Subcutaneous preadipocyte (primary cell): ENCODE measurements around the gene NEK5. TPM values are rescaled to one million over a fixed set of nuclear protein-coding genes. Genes with fewer than 3 reads are reported as not detected.

Experiments used
- total RNA-seq: library from RNA; depleted of rRNA; stranded (reverse); fragments of >200 nt; gene quantifications from 2 replicates; pipeline ENCODE4 v1.2.3, GENCODE V29; 2012

Gene NEK5
- under 0.01 and 0.37 TPM in 2 replicates for total RNA-seq

DNA sequence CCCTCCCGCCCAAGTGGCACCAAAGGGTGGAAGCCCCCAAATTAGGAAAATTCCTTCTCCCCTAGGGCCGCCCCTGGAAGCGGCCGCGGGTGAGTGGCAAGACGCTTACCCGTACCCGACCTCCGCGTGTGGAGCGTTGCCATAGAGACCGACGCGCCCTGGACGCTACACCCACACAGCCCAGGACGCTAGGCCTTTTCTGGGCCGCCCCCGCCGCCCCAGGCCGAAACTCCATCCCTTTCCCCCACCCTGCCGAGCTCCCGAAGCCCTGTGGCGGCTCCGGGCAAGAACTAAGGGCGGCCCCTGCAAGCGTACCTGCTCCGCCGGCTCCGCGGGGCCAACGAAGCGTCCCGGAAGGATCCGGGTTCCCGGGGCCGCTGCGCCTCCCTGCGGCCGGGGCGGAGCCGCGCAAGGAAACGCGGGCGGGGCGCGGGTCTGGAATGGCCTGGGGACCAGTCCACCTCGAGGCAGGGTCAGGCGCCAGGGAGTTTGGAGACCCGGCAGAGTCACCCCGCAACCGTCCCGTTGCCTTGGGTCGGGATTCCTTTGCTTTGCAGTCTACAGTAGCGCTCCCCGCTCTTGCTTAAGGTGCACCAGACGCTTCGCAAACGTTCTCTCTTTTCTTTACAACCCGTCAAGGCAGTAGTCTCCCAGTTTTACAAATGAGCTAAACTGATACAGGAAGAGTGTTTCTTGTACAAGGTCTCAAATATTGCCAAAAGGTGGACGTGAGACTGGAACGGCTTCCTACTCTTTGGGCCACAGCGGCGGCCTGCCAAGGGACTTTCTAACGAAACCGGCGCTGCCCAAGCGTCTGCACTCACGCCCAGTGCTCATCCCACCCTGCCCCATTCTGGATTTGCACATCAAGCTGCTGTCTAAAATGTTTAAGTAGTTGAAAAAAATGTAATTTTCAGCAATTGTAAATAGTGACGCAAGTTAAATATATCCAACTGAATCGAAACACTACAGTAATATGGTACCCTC is at the start of gene NEK5:
Gene NEK5 (minus strand): TSS at position 360 of the 987 bp plus-strand sequence. CDS start 1,591 bp downstream, outside the sequence.

DNA sequence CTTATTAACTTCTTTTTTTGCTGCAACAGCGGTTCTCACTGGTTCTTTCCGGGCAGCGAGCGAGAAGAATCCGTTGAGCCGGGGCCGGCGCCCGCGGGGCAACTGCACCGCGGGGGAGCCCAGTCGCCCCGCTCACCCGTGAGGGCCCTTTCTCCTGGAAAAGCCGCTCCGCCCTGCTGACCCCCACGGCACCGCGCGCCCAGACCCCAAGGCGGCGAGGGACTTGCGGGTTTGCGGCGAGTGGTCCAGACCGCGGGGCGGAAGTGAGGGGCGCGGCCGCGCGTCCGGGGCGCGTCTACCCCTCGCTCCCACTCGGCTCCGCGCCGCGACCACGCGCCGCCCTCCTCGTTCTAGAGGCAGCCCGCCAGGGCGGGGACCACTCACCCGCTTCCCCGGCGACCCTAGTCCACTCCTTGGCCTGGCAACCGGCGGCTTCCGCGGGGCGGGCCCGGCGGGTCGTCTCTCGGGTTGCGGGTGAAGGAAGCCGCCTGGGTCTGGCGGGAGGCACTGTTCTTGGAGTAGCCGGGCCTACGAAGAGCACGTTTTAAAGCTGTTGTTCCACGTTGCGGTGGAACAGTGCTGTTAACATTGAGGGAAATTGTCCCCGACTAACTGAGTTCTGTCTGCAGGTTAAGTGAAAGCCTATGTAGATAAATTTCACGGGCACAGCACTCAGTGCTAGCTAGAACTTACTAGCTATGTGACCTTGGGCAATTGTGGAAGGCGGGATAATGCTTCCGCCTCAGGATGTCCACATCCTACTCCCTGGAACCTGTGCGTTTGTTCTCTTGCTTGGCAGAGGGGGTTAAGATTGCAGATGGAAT is 30.5 kb upstream of the NEK5 start, which contains the start of gene NEK3:
Gene NEK3 (minus strand): TSS at position 439 of the 824 bp plus-strand sequence. CDS start 3,406 bp downstream, outside the sequence.

GRCh38 chr13:52024481-52024880 is 104.4 kb downstream of the NEK5 start, which contains the start of gene UTP14C:
Gene UTP14C (plus strand): TSS chr13:52024691. CDS start chr13:52028805, 4,114 bp downstream.

GRCh38 chr13:52011632-52012511 is 117.0 kb downstream of the NEK5 start, which contains the start of gene ALG11:
Gene ALG11 (plus strand): TSS chr13:52012398. CDS start chr13:52012419, 21 bp downstream.

GRCh38 chr13:52010890-52011631 is 117.8 kb downstream of the NEK5 start, which contains the start of gene ATP7B:
Gene ATP7B (minus strand): TSS chr13:52011450. CDS start chr13:52011337, 113 bp downstream.

Other genes starting within 250 kb of the NEK5 start
- gene ATP7B, start 117.6 kb downstream of the NEK5 start, total RNA-seq, result 2.2 TPM in 2 replicates
- 12.9 and 13.9 TPM in 2 replicates for gene ALG11, start 116.7 kb downstream of the NEK5 start, total RNA-seq
- gene UTP14C, start 104.4 kb downstream of the NEK5 start, total RNA-seq, result 7.0 and 10.0 TPM in 2 replicates
- gene NEK3, start 30.5 kb upstream of the NEK5 start, total RNA-seq, result 7.4 and 8.8 TPM in 2 replicates